ENCODE measurements around the gene CPED1. TPM values are rescaled to one million over a fixed set of nuclear protein-coding genes. Genes with fewer than 3 reads are reported as not detected.

CPED1 gene
- total RNA-seq, 1 donor from 2014 or later = 3.9 TPM

- no peaks in the 10 kb centered on the region for H3K36me3 Mint-ChIP-seq (ENCODE audit: unreplicated experiment)
- H3K4me1 Mint-ChIP-seq (ENCODE audit: unreplicated experiment) = peaks cover 11% of the 10 kb centered on the region
- TF ChIP-seq, protein P1, sequence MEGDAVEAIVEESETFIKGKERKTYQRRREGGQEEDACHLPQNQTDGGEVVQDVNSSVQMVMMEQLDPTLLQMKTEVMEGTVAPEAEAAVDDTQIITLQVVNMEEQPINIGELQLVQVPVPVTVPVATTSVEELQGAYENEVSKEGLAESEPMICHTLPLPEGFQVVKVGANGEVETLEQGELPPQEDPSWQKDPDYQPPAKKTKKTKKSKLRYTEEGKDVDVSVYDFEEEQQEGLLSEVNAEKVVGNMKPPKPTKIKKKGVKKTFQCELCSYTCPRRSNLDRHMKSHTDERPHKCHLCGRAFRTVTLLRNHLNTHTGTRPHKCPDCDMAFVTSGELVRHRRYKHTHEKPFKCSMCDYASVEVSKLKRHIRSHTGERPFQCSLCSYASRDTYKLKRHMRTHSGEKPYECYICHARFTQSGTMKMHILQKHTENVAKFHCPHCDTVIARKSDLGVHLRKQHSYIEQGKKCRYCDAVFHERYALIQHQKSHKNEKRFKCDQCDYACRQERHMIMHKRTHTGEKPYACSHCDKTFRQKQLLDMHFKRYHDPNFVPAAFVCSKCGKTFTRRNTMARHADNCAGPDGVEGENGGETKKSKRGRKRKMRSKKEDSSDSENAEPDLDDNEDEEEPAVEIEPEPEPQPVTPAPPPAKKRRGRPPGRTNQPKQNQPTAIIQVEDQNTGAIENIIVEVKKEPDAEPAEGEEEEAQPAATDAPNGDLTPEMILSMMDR (IDR thresholded peaks at IDR 0.05) = no peak
- peaks cover 7% of the 10 kb centered on the region for H3K9me3 Mint-ChIP-seq (ENCODE audit: unreplicated experiment)
- DNase-seq (ENCODE audit: extremely low spot score, unreplicated experiment) = no peak
- no peak overlapping the region for H3K4me3 Mint-ChIP-seq (ENCODE audit: unreplicated experiment)
- no peak overlapping the region for H3K27ac Mint-ChIP-seq (ENCODE audit: unreplicated experiment)
- H3K27me3 Mint-ChIP-seq (ENCODE audit: unreplicated experiment) = no peaks in the 10 kb centered on the region
These were observed 53.7 kb downstream of the CPED1 start for GRCh38 chr7:121042195-121042594.

- no peak for DNase-seq (ENCODE audit: extremely low spot score, unreplicated experiment)
- TF ChIP-seq, protein P1 (IDR thresholded peaks at IDR 0.05) = no peak
- H3K36me3 Mint-ChIP-seq (ENCODE audit: unreplicated experiment) = no peaks in the 10 kb centered on the region
- peaks cover 2% of the 10 kb centered on the region for H3K9me3 Mint-ChIP-seq (ENCODE audit: unreplicated experiment)
- H3K27ac Mint-ChIP-seq (ENCODE audit: unreplicated experiment) = no peak overlapping the region
- H3K4me1 Mint-ChIP-seq (ENCODE audit: unreplicated experiment) = peaks cover 11% of the 10 kb centered on the region
- H3K4me3 Mint-ChIP-seq (ENCODE audit: unreplicated experiment) = no peak overlapping the region
- no peaks in the 10 kb centered on the region for H3K27me3 Mint-ChIP-seq (ENCODE audit: unreplicated experiment)
These were observed 54.4 kb downstream of the CPED1 start for GRCh38 chr7:121042899-121043298.

DNA sequence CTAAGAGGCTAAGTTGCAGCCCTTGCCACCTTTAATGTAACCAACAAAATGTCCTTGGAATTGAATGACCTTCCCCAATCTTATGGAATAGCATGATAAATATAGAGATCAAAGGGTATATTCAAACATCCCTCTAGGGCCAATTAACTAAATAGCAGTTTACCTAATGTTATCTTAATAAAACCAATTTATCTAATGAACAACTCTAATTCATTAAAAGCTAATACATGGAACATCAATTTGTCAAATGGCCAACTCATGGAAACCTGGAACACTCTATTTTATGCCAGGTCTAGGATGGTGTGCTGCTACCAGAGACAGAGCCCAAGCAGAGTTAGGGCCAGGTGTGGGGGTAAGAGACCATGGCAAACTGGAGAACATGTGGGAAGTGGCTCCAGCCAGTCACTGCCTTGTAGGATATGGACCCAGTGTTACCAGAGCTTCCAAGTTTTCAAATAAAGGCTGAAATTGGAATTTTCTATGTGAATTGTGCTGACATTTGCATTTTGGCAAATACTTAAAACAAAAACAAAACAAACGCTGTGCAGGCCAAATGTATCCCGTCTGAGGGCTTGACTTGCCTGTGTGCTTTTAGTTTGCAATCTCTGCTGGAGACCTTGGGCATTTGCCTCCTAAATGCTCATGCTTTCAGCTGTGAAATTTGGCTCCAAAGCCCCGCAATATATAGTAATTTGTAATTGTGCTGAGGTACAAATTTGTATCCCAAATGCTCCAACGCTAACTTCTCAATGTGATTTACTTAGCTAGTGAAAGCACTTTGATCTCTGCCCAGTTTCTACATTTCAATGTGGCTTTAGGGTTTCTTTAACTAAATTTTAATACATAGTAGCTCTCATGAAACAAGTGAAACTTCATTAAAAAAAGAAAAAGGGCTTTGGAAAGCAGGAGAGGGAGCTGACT is 55.1 kb downstream of the CPED1 start:
- H3K36me3 Mint-ChIP-seq (ENCODE audit: unreplicated experiment) = no peaks in the 10 kb centered on the region
- DNase-seq (ENCODE audit: extremely low spot score, unreplicated experiment) = no peak
- H3K27me3 Mint-ChIP-seq (ENCODE audit: unreplicated experiment) = no peaks in the 10 kb centered on the region
- no peak overlapping the region for H3K27ac Mint-ChIP-seq (ENCODE audit: unreplicated experiment)
- TF ChIP-seq, protein P1 (IDR thresholded peaks at IDR 0.05) = no peak
- peaks cover 5% of the 10 kb centered on the region for H3K9me3 Mint-ChIP-seq (ENCODE audit: unreplicated experiment)
- H3K4me1 Mint-ChIP-seq (ENCODE audit: unreplicated experiment) = peaks cover 11% of the 10 kb centered on the region
- H3K4me3 Mint-ChIP-seq (ENCODE audit: unreplicated experiment) = no peak overlapping the region

DNA sequence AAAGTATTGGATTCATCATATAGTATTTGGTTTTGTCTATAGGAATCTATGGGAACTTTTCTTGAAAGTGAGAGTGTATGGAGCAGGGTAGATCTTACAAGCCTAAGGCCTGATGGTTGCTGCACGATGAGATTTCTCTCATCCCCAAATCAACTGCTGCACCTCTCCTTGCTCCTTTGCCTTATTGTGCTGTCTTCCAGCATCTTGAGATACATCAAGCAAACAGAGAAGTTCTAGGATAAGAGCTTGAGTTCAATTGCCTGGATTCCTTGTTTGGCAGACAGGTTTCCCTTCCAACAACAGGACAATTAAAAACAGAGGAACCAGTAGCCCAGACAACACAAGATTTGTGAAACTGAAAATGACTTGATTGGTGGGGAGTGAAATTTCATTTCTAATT is 56.6 kb downstream of the CPED1 start:
- TF ChIP-seq, protein P1 (IDR thresholded peaks at IDR 0.05) = no peak
- H3K9me3 Mint-ChIP-seq (ENCODE audit: unreplicated experiment) = peaks cover 5% of the 10 kb centered on the region

DNA sequence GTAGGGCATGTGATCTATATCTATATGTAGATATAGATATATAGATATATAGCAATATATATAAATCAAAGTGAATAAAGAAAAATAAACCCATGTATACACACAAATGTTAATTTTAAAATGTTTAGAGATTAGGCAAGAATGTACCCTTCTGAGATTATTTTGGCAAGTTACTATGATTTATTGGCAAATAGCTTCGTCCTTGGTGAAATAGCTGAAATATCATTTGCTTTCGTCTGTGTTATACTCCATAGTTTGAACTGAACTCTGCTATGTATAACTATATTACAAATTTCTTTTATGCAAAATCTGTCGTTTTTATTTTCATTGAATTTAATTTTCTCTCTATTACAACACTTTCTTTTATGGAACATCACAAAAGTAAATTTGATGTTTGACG is 57.5 kb downstream of the CPED1 start:
- Mint-ChIP-seq H3K36me3 (ENCODE audit: unreplicated experiment) (no peaks in the 10 kb centered on the region), H3K27me3 (ENCODE audit: unreplicated experiment) (no peaks in the 10 kb centered on the region)
- TF ChIP-seq, protein P1 (IDR thresholded peaks at IDR 0.05) = no peak

More for the DNA sequence above, 56.6 kb downstream of the CPED1 start:
- Mint-ChIP-seq H3K4me3 (ENCODE audit: unreplicated experiment) (no peak overlapping the region), H3K27me3 (ENCODE audit: unreplicated experiment) (no peaks in the 10 kb centered on the region), H3K4me1 (ENCODE audit: unreplicated experiment) (peaks cover 11% of the 10 kb centered on the region), H3K27ac (ENCODE audit: unreplicated experiment) (no peak overlapping the region), H3K36me3 (ENCODE audit: unreplicated experiment) (no peaks in the 10 kb centered on the region)
- no peak for DNase-seq (ENCODE audit: extremely low spot score, unreplicated experiment)

More for the DNA sequence above, 57.5 kb downstream of the CPED1 start:
- Mint-ChIP-seq H3K27ac (ENCODE audit: unreplicated experiment) (no peak overlapping the region), H3K9me3 (ENCODE audit: unreplicated experiment) (peaks cover 5% of the 10 kb centered on the region), H3K4me3 (ENCODE audit: unreplicated experiment) (no peak overlapping the region), H3K4me1 (ENCODE audit: unreplicated experiment) (peaks cover 11% of the 10 kb centered on the region)
- DNase-seq (ENCODE audit: extremely low spot score, unreplicated experiment) = no peak

Data from osteocyte (in vitro differentiated cells).